Lung (tissue), 12 donors: ENCODE measurements around the gene ATP6V1F. TPM values are rescaled to one million over a fixed set of nuclear protein-coding genes. Genes with fewer than 3 reads are reported as not detected.

Experiments
- ATAC-seq: fragments of 200-7000 bp; cut with Tn5 transposase; one replicate; pipeline ENCODE4 v1.9.1; 2020; ENCODE audit warnings: moderate number of reproducible peaks; ENCODE audit not compliant: insufficient read depth, low FRiP score
- DNase-seq, 3 donors: peaks; one replicate each; pipeline ENCODE4 v3.0.0-alpha.2; 2013 to 2017
- H3K27ac ChIP-seq, 2 donors: one replicate each; pipeline ENCODE4 v1.5.1; 2013; ENCODE audit warnings: mild to moderate bottlenecking in 2 of 2, moderate library complexity in 2 of 2, control low read depth in 1 of 2, inconsistent platforms in 1 of 2, low read depth in 1 of 2, low read length in 1 of 2
- H3K27me3 ChIP-seq, 3 donors: one replicate each; pipeline ENCODE4 v1.5.1; 2013; ENCODE audit warnings: low read length in 2 of 3; ENCODE audit not compliant: control insufficient read depth in 3 of 3, insufficient read depth in 3 of 3
- H3K36me3 ChIP-seq, 4 donors: one replicate each; pipeline ENCODE4 v1.5.1; 2013; ENCODE audit warnings: low read length in 4 of 4, mild to moderate bottlenecking in 1 of 4, moderate library complexity in 1 of 4; ENCODE audit not compliant: control insufficient read depth in 4 of 4, insufficient read depth in 4 of 4
- H3K4me1 ChIP-seq, 5 donors: one replicate each; pipeline ENCODE4 v1.5.1; 2013; ENCODE audit warnings: low read length in 5 of 5, mild to moderate bottlenecking in 2 of 5, moderate library complexity in 1 of 5; ENCODE audit not compliant: control insufficient read depth in 5 of 5, insufficient read depth in 5 of 5
- H3K4me3 ChIP-seq: one replicate; pipeline ENCODE4 v1.5.1; 2013; ENCODE audit warnings: mild to moderate bottlenecking, control low read depth, moderate library complexity
- H3K9ac ChIP-seq, 2 donors: one replicate each; pipeline ENCODE4 v1.5.1; 2013; ENCODE audit warnings: low read length in 2 of 2, control low read depth in 1 of 2; ENCODE audit not compliant: insufficient read depth in 1 of 2
- H3K9me3 ChIP-seq, 4 donors: one replicate each; pipeline ENCODE4 v1.5.1; 2013; ENCODE audit warnings: low read length in 3 of 4, mild to moderate bottlenecking in 1 of 4, moderate library complexity in 1 of 4; ENCODE audit not compliant: control insufficient read depth in 4 of 4, insufficient read depth in 3 of 4
- WGBS, 2 donors: extraction: QIAGEN DNeasy Blood & Tissue Kit; methylation state at CpG; one replicate each; pipeline ENCODE4 v1.1.7; 2013; 5-methylcytosine and 5-hydroxymethylcytosine counted together
- polyA plus RNA-seq, 2 donors: library from polyadenylated mRNA; stranded (reverse); fragments of 200-250 nt; gene quantifications; one replicate each; pipeline ENCODE4 v1.2.1, GENCODE V29; 2013
- total RNA-seq, 2 donors: library from RNA; depleted of rRNA in 1 of 2; stranded (reverse); fragments of >200 nt in 1 of 2; gene quantifications; one replicate each; pipeline ENCODE4 v1.2.1, GENCODE V29; 2014 to 2021
- TF ChIP-seq, protein P1 (sequence below): IDR thresholded peaks from 2 replicates; pipeline ENCODE4 v1.5.1; 2012; ENCODE audit warnings: mild to moderate bottlenecking; ENCODE audit errors: control extremely low read depth, extremely low read depth
- donor health status: control.
- donor health status: control.
- donor health status: Bipolar disorder and iron deficiency.
- donor health status: healthy.
- donor health status: DM: yes; HTN: yes; CAD: no.

ATP6V1F gene
- total and polyA plus RNA-seq, 4 donors: 43.9 to 383 (median 225) TPM

DNA sequence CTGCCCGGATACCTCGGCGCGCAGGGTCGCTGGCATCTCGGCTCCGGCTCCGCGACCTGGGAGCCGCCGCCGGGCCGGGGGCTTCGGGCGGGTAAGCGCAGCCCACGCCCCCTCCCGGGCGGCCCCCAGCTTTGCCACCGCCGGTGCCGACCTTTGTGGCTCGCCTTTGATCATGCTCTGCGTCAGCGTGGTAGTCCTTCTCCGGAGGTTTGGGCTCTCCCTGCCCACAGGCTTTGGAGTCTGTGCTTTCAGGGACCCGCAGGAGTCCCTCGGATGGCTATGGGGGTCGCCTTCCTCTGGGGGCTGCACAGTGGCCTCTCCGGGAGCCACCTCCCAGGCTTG, 7.3 kb downstream of the ATP6V1F start:
- ATAC-seq (no peak), DNase-seq (no peak)
- Histone ChIP-seq H3K4me1 (peaks cover 0 to 16% (median 0%) of the 10 kb centered on the region in 5 donors), H3K27me3 (peaks cover 0 to 8% (median 5%) of the 10 kb centered on the region in 3 donors), H3K4me3 (no peak overlapping the region), H3K9ac (no peak overlapping the region), H3K36me3 (peaks cover 0 to 15% (median 11%) of the 10 kb centered on the region in 4 donors), H3K9me3 (no peaks in the 10 kb centered on the region), H3K27ac (no peak overlapping the region)
- WGBS, 2 donors: 5 to 8% methylated on average over 30 of the region's 30 CpGs
- TF ChIP-seq, protein P1, sequence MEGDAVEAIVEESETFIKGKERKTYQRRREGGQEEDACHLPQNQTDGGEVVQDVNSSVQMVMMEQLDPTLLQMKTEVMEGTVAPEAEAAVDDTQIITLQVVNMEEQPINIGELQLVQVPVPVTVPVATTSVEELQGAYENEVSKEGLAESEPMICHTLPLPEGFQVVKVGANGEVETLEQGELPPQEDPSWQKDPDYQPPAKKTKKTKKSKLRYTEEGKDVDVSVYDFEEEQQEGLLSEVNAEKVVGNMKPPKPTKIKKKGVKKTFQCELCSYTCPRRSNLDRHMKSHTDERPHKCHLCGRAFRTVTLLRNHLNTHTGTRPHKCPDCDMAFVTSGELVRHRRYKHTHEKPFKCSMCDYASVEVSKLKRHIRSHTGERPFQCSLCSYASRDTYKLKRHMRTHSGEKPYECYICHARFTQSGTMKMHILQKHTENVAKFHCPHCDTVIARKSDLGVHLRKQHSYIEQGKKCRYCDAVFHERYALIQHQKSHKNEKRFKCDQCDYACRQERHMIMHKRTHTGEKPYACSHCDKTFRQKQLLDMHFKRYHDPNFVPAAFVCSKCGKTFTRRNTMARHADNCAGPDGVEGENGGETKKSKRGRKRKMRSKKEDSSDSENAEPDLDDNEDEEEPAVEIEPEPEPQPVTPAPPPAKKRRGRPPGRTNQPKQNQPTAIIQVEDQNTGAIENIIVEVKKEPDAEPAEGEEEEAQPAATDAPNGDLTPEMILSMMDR: no peak

DNA sequence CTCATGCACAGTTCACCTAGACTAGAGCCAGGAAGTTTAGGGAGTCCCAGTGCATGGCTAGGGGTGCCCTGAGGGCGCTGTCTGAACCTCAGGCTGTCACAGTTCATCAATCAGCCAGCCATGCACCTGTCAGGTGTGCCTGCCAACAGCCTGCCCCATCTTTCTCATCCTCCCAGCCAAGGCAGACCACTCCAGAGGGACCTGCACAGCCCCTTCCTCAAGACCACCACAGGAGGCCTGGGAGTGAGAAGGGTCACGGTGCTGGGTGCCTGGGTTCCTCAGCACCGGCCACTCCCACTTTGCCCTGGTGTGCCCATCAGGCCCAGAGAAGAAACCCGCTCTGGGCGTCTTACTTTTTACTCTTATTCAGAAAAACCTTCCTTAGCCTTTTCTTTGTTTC, 8.4 kb downstream of the ATP6V1F start:
- TF ChIP-seq, protein P1: no peak
- Histone ChIP-seq H3K9me3 (no peaks in the 10 kb centered on the region), H3K36me3 (peaks cover 0 to 3% (median 2%) of the 10 kb centered on the region in 4 donors), H3K4me1 (peaks cover 0 to 16% (median 0%) of the 10 kb centered on the region in 5 donors), H3K4me3 (no peak overlapping the region), H3K9ac (no peak overlapping the region), H3K27me3 (peaks cover 0 to 8% (median 5%) of the 10 kb centered on the region in 3 donors), H3K27ac (no peak overlapping the region)
- ATAC-seq (no peak), DNase-seq (no peak)
- WGBS, 2 donors: 96 to 97% methylated on average over 5 of the region's 5 CpGs

DNA sequence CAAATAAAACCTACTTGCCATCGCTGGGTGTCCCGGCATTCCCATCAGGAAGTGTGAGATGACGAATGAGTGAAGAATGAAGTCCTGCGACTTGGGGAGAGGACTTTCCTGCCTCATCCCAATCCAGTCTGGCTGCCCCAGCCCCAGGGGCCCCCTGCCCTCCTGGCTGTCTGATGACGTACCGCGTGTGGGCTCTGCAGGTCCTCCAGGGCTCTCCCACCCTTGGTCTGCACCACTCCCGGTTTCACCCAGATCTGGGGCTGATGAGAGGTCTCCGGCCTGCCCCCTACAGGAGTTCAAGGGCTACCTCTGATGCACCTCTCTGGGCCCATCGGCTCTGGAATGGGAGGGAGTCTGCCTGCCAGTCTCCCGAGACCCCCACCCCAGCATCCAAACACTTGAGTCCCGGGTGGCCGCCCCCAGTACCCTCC, 9.8 kb downstream of the ATP6V1F start:
- Histone ChIP-seq H3K36me3 (no peaks in the 10 kb centered on the region), H3K4me1 (peaks cover 0 to 16% (median 0%) of the 10 kb centered on the region in 5 donors), H3K9ac (no peak overlapping the region), H3K4me3 (no peak overlapping the region), H3K27ac (no peak overlapping the region), H3K27me3 (peaks cover 0 to 8% (median 5%) of the 10 kb centered on the region in 3 donors), H3K9me3 (no peaks in the 10 kb centered on the region)
- WGBS, 2 donors: 68 to 82% methylated on average over 11 to 13 of the region's 13 CpGs
- TF ChIP-seq, protein P1: no peak
- ATAC-seq (no peak), DNase-seq (no peak)

DNA sequence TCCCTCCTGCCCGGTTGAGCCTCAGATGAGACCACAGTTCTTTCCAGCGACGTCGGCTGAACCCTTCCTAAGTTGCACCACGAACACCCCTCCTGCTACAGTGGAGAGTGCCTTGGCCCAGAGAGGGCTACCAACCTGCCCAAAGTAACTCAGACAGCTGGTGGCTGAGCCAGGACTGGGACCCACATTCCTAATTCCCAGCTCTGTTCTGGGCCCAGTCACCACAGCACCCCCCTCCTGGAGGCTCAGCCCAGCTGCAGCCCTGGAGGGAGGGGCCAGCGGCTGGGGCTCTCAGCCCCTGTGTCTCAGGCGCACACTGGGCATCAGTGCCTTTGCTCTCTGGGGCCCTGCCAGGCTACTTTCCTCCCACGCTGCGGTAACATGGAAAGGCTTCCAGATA, 10.6 kb downstream of the ATP6V1F start:
- H3K27ac ChIP-seq: no peak overlapping the region
- ATAC-seq: no peak
- no peak overlapping the region for H3K4me3 ChIP-seq
- H3K27me3 ChIP-seq: peaks cover 0 to 8% (median 5%) of the 10 kb centered on the region in 3 donors
- WGBS, 2 donors: 86 to 92% methylated on average over 9 of the region's 9 CpGs
- H3K9me3 ChIP-seq: no peaks in the 10 kb centered on the region
- H3K9ac ChIP-seq: no peak overlapping the region
- H3K36me3 ChIP-seq: no peaks in the 10 kb centered on the region
- peaks cover 0 to 16% (median 0%) of the 10 kb centered on the region in 5 donors for H3K4me1 ChIP-seq
- no peak for DNase-seq
- TF ChIP-seq, protein P1: no peak
